Stimulated activated CD4-positive, alpha-beta T cell treated with anti-CD3 and anti-CD28 coated beads, Interleukin-1b, Interleukin-23, amount 100 ng/mL, for 4 hours (primary cell): Measurements from ENCODE around the gene C20orf96.
A peak's percentile ranks its signal among the peaks of the same experiment; 100 is the strongest.
"Not testable (repeated sequence)": the region's sequence is repeated elsewhere in the genome, so short reads cannot be mapped to it uniquely, and the experiment has no call there.

Source experiments
- DNase-seq, 2 donors: peaks; one replicate each; pipeline ENCODE4 v3.0.0-alpha.2; 2020; ENCODE audit warnings: low read depth in 2 of 2

C20orf96 gene, protein sequence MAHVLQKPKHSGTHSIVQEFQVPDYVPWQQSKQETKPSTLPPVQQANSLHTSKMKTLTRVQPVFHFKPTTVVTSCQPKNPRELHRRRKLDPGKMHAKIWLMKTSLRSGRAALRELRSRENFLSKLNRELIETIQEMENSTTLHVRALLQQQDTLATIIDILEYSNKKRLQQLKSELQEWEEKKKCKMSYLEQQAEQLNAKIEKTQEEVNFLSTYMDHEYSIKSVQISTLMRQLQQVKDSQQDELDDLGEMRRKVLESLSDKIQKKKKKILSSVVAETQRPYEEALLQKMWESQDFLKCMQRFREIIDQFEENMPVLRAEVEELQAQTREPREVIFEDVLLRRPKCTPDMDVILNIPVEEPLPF

DNA sequence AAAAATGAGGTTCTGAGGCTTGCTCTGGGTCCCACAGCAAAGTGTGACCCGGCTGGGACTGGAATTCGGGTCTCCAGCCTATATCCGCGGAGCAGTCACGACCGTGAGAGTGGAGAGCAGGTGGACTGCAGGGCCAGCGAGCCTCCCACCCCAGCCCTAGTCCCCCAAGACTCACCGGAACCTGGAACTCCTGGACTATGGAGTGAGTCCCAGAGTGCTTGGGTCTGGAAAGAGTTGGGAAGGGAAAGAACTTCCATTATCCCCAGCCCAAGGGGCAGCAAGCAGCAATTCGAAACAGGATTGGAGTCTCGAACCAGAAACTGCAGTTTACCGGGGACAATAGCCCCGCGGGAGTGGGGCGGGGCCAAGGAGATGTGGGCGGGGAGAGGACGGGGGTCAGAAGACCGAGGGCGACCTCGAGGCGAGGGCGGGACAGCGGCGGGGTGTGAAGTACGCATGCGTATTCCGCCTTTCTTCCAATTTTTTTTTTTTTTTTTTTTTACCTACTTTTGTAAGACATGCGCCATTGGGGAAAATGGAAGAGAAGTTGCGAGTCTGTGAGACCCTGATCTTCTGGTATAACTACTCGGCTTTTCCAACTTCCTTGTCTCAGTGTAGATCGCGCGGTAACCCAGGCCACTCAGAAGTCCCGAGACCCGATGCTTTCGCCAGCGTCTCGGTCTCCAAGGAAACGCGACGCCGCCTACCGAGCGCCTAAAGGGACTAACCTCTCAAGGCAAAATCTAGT, at the start of gene C20orf96:
TSS of gene C20orf96 (minus strand) at position 667 of the 748 bp plus-strand sequence. CDS start at position 527, 140 bp downstream.
- DNase-seq: peak; percentile 73 to 86

DNA sequence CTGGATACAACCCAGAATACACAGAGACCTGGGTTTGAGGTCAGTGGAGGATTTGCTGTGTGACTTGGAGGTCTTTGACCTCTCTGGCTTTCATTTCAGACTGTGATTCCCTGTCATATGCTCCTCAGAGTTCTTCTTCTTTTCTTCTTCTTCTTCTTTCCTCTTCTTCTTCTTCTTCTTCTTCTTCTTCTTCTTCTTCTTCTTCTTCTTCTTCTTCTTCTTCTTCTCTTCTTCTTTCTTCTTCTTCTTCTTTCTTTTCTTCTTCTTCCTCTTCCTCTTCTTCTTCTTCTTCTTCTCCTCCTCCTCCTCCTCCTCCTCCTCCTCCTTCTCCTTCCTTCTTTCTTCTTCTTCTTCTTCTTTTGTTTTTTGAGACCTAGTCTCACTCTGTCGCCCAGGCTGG, 45.5 kb upstream of the C20orf96 start:
- not testable (repeated sequence) for DNase-seq

DNA sequence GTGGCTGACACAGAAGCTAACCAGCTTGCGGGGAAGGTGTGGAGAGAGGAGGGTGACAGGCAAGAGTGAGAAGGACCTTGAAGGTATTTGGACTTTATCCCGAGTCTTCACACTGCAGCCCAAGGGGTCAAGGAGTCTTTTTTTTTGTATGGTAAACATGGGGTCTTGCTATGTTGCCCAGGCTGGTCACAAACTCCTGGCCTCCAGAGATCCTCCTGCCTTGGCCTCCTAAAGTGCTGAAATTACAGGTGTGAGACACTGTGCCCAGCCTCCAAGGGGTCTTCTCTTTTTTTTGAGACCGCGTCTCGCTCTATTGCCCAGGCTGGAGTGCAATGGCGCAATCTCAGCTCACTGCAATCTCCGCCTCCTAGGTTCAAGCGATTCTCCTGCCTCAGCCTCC, 44.0 kb upstream of the C20orf96 start:
- DNase-seq: no peak

GRCh38 chr20:330233-331149, 39.9 kb upstream of the C20orf96 start:
- DNase-seq: peak; percentile 26 to 47

DNA sequence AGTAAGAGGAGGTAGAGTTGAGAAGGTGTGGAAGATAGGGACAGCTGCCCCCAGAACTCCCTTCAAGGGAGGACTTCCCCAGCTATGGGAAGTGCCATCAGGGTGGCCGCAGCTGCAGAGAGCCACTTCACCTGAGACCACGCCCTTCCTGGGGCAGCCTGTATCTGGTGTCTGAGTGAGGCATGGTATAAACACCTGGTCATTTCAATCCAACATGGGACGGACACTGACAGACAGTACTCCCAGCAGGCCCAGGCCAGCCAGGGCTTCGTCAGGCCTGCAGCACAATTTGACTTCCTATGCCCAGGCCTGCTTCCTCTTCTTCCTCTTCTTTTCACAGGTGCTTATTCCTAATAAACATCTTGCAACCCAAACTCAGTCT, 39.3 kb upstream of the C20orf96 start:
- no peak for DNase-seq

- no peak for DNase-seq
Measured at GRCh38 chr20:328975-329695, 38.6 kb upstream of the C20orf96 start.

DNA sequence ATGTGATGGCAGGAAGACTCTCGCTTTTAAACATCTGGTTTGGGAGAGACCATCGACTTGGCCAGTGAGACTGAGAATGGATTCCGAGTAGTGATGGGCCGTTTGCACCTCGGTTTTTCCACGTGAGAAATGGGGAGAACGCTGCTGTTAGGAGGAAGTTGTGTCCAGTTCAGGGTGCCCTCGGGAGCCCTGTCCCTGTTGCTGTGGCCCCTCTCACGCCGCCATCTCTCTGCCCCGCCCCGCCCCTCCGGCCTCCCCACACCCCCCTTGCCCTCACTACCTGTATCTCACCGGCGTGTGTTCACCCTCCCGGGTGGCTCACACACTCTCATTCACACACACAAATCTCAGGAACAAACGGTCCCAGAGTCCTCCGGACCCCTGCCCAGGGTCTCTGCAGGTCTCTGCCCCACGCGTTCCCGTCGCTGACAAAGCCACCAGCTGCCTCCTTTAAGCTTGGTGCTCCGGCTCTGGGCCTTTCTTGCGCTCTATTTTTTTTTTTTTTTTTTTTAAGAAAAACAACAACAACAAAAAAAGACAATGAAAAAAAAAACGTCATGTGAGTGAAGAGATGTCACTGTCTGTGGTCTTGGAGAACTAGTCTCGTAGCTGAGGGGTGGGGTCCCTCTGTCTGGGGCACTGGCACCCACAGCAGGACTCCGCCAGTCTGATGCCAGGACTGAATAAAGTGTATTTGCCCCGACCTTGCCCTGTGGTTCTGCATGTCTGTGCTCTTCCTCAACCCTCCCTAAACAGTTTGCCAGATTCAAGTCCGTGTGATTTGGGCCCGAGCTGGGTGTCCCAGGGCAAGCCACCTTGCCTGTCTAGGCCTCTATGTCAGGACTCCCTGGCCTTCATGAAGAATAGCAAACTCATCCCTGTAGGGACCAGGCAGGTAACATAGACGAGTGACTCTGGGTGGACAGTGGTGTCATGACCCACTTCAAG, 37.8 kb upstream of the C20orf96 start:
- no peak for DNase-seq

DNA sequence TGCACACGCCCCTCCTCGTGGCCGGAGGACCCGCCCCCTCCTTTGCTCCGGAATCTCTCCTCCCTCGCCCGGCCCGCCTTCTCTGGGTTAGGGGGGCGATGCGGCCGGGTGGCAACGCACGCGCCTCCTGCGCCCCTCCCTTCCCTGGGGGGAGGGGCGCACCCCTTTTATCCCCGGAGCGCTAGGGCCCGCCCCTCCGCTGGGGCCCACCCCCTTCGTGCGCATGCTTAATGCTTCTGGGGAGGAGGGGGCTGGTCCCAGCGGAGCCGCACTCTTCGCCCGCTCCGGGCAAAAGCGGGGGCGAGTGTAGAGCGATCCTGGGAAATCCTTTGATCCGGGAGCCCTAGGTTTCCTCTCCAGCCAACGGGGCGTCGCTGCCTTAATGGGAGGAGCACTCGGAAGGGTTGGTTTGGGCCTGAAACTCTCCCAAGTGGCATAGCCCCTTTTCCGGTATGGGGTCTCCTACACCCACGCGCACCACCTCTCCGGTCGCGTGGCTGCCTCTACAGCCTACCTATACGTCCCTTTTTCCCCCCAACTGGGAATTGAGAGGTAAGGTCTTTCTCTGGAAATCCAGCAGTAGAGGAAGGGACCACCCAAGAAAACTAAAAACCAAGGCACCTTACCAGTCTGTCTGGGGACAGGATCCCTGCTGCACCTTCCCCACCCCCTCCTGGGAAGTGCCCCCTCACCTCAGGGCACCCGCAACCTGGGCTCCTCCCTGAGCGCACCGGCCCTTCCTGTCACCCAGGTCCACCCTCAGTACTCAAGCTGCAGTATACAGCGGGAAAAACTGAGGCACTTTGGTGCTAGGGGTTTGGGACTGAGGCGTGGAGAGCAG, 36.9 kb upstream of the C20orf96 start:
- peak; percentile 64 to 68 for DNase-seq

GRCh38 chr20:326645-327185, 36.2 kb upstream of the C20orf96 start:
- no peak for DNase-seq

DNA sequence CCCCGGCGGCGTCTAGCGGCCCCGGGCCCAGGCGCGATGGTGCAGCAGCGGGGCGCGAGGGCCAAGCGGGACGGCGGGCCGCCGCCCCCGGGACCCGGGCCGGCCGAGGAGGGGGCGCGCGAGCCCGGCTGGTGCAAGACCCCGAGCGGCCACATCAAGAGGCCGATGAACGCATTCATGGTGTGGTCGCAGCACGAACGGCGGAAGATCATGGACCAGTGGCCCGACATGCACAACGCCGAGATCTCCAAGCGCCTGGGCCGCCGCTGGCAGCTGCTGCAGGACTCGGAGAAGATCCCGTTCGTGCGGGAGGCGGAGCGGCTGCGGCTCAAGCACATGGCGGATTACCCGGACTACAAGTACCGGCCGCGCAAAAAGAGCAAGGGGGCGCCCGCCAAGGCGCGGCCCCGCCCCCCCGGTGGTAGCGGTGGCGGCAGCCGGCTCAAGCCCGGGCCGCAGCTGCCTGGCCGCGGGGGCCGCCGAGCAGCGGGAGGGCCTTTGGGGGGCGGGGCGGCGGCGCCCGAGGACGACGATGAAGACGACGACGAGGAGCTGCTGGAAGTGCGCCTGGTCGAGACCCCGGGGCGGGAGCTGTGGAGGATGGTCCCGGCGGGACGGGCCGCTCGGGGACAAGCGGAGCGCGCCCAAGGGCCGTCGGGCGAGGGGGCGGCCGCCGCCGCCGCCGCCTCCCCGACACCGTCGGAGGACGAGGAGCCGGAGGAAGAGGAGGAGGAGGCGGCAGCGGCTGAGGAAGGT, 35.5 kb upstream of the C20orf96 start:
- DNase-seq: peak in 1 of 2 donors; percentile 39

DNA sequence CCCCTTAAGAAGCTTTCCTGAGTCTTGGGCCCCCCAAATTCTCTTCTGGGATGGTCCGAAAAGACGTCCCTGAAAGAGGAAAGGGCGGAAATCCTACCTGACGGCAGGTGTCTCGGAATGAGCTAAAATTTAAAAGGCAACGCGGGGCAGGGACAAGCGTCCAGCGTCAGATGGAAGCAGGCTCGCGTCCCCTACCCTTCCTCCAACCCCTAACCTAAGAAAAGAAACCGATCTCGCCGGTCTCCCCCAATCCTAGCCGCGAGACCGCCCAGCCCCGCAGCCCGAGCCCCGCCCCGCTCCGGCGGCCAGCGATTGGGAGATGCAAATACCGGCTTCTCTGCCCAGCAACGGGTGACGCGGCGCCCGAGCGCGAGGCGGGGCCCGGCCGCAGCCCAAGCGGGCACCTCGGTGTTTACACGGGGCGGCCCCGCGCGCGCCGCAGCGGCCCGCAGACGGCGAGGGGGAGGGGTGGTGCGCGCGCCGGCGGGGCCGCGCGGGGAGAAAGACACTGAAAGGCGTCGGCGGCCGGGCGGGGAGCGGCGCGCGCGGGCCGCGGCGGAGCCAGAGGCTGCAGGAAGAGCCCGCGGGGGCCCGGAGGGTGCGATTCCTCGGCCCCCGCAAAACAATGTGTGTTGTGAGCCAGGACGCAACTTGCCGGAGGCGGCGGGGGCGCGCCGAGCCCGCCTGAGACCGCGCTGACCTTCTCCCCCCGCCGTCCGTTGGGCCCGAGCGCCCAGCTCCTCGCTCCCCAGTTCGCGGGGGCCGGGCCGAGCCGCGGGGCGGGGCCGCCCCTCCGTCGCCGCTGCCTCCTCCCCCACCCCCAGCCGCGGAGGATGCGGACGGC, 34.7 kb upstream of the C20orf96 start, which contains the start of gene SOX12:
TSS of gene SOX12 (plus strand) at position 508 of the 844 bp plus-strand sequence. CDS start 373 bp downstream, outside the sequence.
- DNase-seq: peak; percentile 96 to 98

- DNase-seq: peak; percentile 90 to 96
Measured at GRCh38 chr20:324177-325044, 33.9 kb upstream of the C20orf96 start.

DNA sequence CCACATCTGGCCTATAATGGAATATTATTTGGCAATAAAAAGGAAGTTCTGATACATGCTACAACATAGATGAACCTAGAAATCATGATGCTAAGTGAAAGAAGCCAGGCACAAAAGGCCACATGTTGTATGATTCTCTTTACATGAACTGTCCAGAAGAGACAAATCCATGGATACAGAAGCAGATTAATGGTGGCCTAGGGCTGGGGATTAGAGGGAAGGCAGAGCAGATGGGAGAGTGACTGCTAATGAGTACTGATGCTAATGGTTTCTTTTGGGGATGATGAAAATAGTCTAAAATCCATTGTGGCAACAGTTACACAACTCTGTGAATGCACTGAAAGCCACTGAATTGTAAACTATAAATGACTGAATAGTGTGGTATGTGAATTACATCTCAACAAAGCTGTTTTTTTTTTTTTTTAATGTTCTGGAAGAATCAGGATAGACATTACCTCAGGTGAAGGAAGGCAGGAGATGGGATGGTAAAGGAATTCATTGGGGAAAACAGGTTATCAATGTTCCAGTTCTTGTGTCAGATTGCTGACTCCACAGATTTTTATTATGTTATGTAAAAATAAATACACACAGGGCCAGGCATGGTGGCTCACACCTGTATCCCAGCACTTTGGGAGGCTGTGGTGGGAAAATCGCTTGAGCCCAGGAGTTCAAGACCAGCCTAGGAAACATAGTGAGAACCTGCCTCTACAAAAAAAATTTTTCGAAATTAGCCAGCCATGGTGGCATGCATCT, 25.9 kb upstream of the C20orf96 start:
- DNase-seq: no peak

- no peak for DNase-seq
Measured at GRCh38 chr20:313948-314347, 23.4 kb upstream of the C20orf96 start.

- no peak for DNase-seq
Measured at GRCh38 chr20:313402-313801, 22.9 kb upstream of the C20orf96 start.
